ENCODE results near the gene RXRA.
A peak's percentile ranks its signal among the peaks of the same experiment; 100 is the strongest.

GRCh38 chr9:134373953-134374300 lies 47.7 kb downstream of the RXRA start:
- TF ChIP-seq, protein P1, sequence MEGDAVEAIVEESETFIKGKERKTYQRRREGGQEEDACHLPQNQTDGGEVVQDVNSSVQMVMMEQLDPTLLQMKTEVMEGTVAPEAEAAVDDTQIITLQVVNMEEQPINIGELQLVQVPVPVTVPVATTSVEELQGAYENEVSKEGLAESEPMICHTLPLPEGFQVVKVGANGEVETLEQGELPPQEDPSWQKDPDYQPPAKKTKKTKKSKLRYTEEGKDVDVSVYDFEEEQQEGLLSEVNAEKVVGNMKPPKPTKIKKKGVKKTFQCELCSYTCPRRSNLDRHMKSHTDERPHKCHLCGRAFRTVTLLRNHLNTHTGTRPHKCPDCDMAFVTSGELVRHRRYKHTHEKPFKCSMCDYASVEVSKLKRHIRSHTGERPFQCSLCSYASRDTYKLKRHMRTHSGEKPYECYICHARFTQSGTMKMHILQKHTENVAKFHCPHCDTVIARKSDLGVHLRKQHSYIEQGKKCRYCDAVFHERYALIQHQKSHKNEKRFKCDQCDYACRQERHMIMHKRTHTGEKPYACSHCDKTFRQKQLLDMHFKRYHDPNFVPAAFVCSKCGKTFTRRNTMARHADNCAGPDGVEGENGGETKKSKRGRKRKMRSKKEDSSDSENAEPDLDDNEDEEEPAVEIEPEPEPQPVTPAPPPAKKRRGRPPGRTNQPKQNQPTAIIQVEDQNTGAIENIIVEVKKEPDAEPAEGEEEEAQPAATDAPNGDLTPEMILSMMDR (IDR thresholded peaks at IDR 0.05; ENCODE audit: insufficient read depth, low read length), result no peak
- peak; percentile 69; the same call in 1 of the 2 replicates for TF ChIP-seq POLR2AphosphoS5 (IDR thresholded peaks at IDR 0.05; ENCODE audit: low read depth)
- TF ChIP-seq, protein P2, sequence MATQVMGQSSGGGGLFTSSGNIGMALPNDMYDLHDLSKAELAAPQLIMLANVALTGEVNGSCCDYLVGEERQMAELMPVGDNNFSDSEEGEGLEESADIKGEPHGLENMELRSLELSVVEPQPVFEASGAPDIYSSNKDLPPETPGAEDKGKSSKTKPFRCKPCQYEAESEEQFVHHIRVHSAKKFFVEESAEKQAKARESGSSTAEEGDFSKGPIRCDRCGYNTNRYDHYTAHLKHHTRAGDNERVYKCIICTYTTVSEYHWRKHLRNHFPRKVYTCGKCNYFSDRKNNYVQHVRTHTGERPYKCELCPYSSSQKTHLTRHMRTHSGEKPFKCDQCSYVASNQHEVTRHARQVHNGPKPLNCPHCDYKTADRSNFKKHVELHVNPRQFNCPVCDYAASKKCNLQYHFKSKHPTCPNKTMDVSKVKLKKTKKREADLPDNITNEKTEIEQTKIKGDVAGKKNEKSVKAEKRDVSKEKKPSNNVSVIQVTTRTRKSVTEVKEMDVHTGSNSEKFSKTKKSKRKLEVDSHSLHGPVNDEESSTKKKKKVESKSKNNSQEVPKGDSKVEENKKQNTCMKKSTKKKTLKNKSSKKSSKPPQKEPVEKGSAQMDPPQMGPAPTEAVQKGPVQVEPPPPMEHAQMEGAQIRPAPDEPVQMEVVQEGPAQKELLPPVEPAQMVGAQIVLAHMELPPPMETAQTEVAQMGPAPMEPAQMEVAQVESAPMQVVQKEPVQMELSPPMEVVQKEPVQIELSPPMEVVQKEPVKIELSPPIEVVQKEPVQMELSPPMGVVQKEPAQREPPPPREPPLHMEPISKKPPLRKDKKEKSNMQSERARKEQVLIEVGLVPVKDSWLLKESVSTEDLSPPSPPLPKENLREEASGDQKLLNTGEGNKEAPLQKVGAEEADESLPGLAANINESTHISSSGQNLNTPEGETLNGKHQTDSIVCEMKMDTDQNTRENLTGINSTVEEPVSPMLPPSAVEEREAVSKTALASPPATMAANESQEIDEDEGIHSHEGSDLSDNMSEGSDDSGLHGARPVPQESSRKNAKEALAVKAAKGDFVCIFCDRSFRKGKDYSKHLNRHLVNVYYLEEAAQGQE (IDR thresholded peaks at IDR 0.05; ENCODE audit: insufficient replicate concordance, low read depth), result peak; percentile 28
